Fibroblast of the aortic adventitia (primary cell): Measurements from ENCODE around the gene LIMS2. TPM values are rescaled to one million over a fixed set of nuclear protein-coding genes. Genes with fewer than 3 reads are reported as not detected.

ENCODE experiments used
- DNase-seq: peaks from one replicate; pipeline ENCODE4 v3.0.0-alpha.2; 2010; ENCODE audit warnings: low read depth
- H3K4me3 ChIP-seq: 2 replicates; pipeline ENCODE4 v1.5.1; 2011; ENCODE audit warnings: low read depth, mild to moderate bottlenecking, control low read depth, low read length, moderate library complexity
- CTCF ChIP-seq: IDR thresholded peaks from 2 replicates; pipeline ENCODE4 v1.5.1; 2011; ENCODE audit warnings: mild to moderate bottlenecking, low read length, control low read depth, inconsistent platforms; ENCODE audit not compliant: insufficient read depth
- total RNA-seq: library from RNA; depleted of rRNA; stranded (reverse); fragments of >200 nt; gene quantifications from 2 replicates; pipeline ENCODE4 v1.2.3, GENCODE V29; 2012; ENCODE audit warnings: low replicate concordance

The LIMS2 gene
- total RNA-seq, 1 donor: 7.8 TPM

- H3K4me3 ChIP-seq: no peak overlapping the region
- no peak for TF ChIP-seq CTCF
- no peak for DNase-seq
Measured at GRCh38 chr2:127618551-127619202, 56.7 kb downstream of the LIMS2 start.

- no peak for DNase-seq
- no peak overlapping the region for H3K4me3 ChIP-seq
- no peak for TF ChIP-seq CTCF
Measured at GRCh38 chr2:127615511-127616166, 59.7 kb downstream of the LIMS2 start.

- H3K4me3 ChIP-seq: no peak overlapping the region
- no peak for TF ChIP-seq CTCF
- DNase-seq: no peak
Measured at GRCh38 chr2:127614731-127615130, 60.6 kb downstream of the LIMS2 start.

DNA sequence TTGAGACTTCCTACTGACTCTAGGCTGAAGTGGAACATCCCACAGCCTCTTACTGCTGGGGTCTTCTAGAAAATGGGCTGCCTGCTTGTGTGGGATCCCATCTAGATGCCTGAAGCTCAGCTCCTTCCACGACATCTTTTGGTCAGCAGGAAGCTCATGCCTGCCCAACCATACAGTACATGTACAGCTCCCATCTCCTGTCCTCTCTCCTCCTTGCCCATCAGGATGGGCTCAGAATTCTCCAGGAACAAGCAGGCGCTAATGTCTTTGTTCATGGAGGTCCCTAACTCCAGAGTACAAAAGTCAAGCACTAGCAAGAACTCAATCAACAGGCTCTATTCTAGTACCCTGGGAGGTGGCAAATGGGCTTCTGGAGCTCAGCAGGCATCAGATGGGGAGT lies 61.1 kb downstream of the LIMS2 start:
- no peak overlapping the region for H3K4me3 ChIP-seq
- no peak for TF ChIP-seq CTCF
- no peak for DNase-seq

DNA sequence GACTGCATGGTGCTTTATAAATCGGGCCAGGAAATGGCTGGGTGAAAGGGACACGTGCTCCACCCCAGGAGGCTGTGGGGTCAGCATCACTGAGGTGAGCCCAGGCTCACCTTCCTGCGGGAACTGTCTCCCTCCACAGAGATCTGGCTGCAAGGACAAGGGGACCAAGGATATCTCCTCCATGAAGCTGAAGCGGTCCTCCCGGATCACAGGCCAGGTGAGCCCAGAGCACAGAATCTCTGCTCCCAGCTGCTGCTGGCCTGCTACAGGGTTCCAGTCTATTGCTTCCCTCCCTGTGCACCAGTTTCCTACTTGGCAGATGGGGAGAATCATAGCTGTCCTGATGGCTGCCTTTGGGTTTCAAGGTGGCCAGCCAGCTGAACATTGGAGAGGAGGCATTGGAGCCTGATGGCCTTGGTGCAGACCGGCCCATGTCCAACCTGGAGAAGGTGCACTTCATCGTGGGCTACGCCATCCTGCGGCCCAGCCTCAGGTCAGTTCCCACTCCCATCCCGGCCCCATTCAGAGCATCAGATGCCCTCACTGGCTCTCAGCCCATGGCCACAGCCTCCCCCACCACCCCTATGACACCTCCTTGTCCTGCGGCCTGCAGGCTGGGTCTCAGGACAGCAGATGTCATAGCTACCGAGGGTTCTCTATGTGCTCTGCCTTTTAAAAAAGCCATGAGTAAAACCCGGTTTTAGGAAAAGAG lies 63.1 kb downstream of the LIMS2 start:
- no peak for DNase-seq
- TF ChIP-seq CTCF: no peak
- H3K4me3 ChIP-seq: no peak overlapping the region

- TF ChIP-seq CTCF: no peak
- H3K4me3 ChIP-seq: no peak overlapping the region
- DNase-seq: no peak
Measured at GRCh38 chr2:127611076-127611925, 64.0 kb downstream of the LIMS2 start.
